HepG2 (cell line): Measurements from ENCODE around the gene CCSER1. TPM values are rescaled to one million over a fixed set of nuclear protein-coding genes. Genes with fewer than 3 reads are reported as not detected.
"Not testable (repeated sequence)": the region's sequence is repeated elsewhere in the genome, so short reads cannot be mapped to it uniquely, and the experiment has no call there.

ENCODE experiments used
- ATAC-seq: fragments of 200-7000 bp; cut with Tn5 transposase; 3 replicates; pipeline ENCODE4 v1.9.1; 2020; ENCODE audit warnings: mild to moderate bottlenecking, moderate library complexity
- BruUV-seq: library from RNA; stranded (reverse); fragments of 400-500 nt; replicated peaks from 2 replicates; lab custom pipeline; 2021; lab: Mats Ljungman, UMichigan
- CTCF ChIA-PET: fragments of 300-600 bp; formaldehyde crosslinking; extraction: SDS; loops from one replicate; lab custom pipeline; 2021; ENCODE audit warnings: low total read pairs, inconsistent platforms, low intra/inter-chr PET ratio; lab: Yijun Ruan, JAX
- POLR2A ChIA-PET: fragments of 350-600 bp; sonication (Branson Sonifier 250); formaldehyde crosslinking; loops from one replicate; lab custom pipeline; 2020; ENCODE audit warnings: antibody characterized with exemption, inconsistent platforms; lab: Yijun Ruan, JAX
- DNase-seq: peaks from one replicate; pipeline ENCODE4 v3.0.0-alpha.2; 2015; ENCODE audit warnings: low spot score
- FAIRE-seq: peaks from 3 replicates; lab custom pipeline; 2011; peaks lifted over from hg19 to GRCh38; lab: Jason Lieb, UNC
- H2AFZ ChIP-seq: one replicate; pipeline ENCODE4 v1.6.1; 2011; ENCODE audit warnings: low read length, inconsistent platforms
- H3K27ac ChIP-seq: fragments of 300-600 bp; 3 replicates; pipeline ENCODE4 v1.8.0; 2011; ENCODE audit warnings: mixed run types, mild to moderate bottlenecking, mixed read lengths, low read length, inconsistent platforms; ENCODE audit not compliant: insufficient read depth; ENCODE audit errors: extremely low read length
- H3K27me3 ChIP-seq, 2 experiments: fragments of 200-600 bp in 1 of 2; 2 replicates in 1 of 2; 3 replicates in 1 of 2; pipeline versions ENCODE4 v1.6.0 to v1.8.0; 2011; ENCODE audit warnings: low read length in 2 of 2, mild to moderate bottlenecking in 2 of 2, moderate library complexity in 2 of 2, inconsistent platforms in 1 of 2; ENCODE audit not compliant: insufficient read depth in 2 of 2, control insufficient read depth in 1 of 2
- H3K36me3 ChIP-seq, 2 experiments: fragments of 200-600 bp in 1 of 2; replicated peaks in 1 of 2; 2 replicates in 1 of 2; 3 replicates in 1 of 2; pipeline versions ENCODE4 v1.5.1 to v1.8.0; 2011; ENCODE audit warnings: low read length in 2 of 2, inconsistent platforms in 1 of 2; ENCODE audit not compliant: insufficient read depth in 2 of 2, control insufficient read depth in 1 of 2
- H3K4me1 ChIP-seq: 2 replicates; pipeline ENCODE4 v1.5.1; 2012; ENCODE audit warnings: low read length, inconsistent platforms; ENCODE audit not compliant: insufficient read depth
- H3K4me2 ChIP-seq: 2 replicates; pipeline ENCODE4 v1.6.0; 2011; ENCODE audit warnings: low read depth, low read length, inconsistent platforms
- H3K4me3 ChIP-seq, 3 experiments: fragments of 200-600 bp in 1 of 3; sonication (generic), shearing (Covaris generic) in 1 of 3; replicated peaks in 1 of 3; 2 replicates each; pipeline ENCODE4 v1.5.1; 2011 to 2016; ENCODE audit warnings: low read length in 3 of 3, inconsistent platforms in 2 of 3, low read depth in 2 of 3, mild to moderate bottlenecking in 2 of 3, control low read depth in 1 of 3, mixed read lengths in 1 of 3; ENCODE audit not compliant: insufficient read depth in 1 of 3
- H3K79me2 ChIP-seq: one replicate; pipeline ENCODE4 v1.6.1; 2011; ENCODE audit warnings: low read length, inconsistent platforms; ENCODE audit not compliant: insufficient read depth
- H3K9ac ChIP-seq: 2 replicates; pipeline ENCODE4 v1.6.0; 2011; ENCODE audit warnings: mild to moderate bottlenecking, low read depth, low read length, inconsistent platforms; ENCODE audit not compliant: insufficient read depth
- H3K9me3 ChIP-seq: 2 replicates; pipeline ENCODE4 v1.5.1; 2012; ENCODE audit warnings: mild to moderate bottlenecking, low read length
- H4K20me1 ChIP-seq: 2 replicates; pipeline ENCODE4 v1.6.0; 2011; ENCODE audit warnings: inconsistent platforms, mild to moderate bottlenecking, low read length, moderate library complexity; ENCODE audit not compliant: insufficient read depth
- CCDC6 ChIP-seq: sonication (generic); formaldehyde crosslinking; IDR thresholded peaks from 2 replicates; pipeline ENCODE4 v1.8.1; 2022; ENCODE audit warnings: mild to moderate bottlenecking, missing genetic modification reagents, moderate library complexity
- XRCC5 ChIP-seq: fragments of 200-400 bp; formaldehyde crosslinking; optimal IDR thresholded peaks from 2 replicates; pipeline ENCODE3; 2017; ENCODE audit warnings: mild to moderate bottlenecking, low read length
- WGBS: methylation state at CpG from one replicate; pipeline ENCODE4 v1.1.6; 2017; ENCODE audit warnings: low lambda C conversion rate; 5-methylcytosine and 5-hydroxymethylcytosine counted together
- in situ Hi-C: cut with HindIII; loops from 2 replicates; pipeline ENCODE4 v1.10.0; 2017; ENCODE audit warnings: low pct_unique_long_range_greater_than_20kb; ENCODE audit not compliant: extremely low pct_ligation_motif_present
- intact Hi-C: fragments of 100-400 bp; cut with micrococcal nuclease; formaldehyde crosslinking; loops from one replicate; pipeline ENCODE4 v1.10.0; 2022; ENCODE audit not compliant: unreplicated experiment
- polyA plus RNA-seq, 8 experiments: library from polyadenylated mRNA; depleted of rRNA in 3 of 8; stranded (reverse) in 7 of 8; unstranded in 1 of 8; fragments of >200 nt; fragmentation: Illumina TruSeq in 4 of 8; extraction: Trizol in 4 of 8; gene quantifications; 2 replicates each; pipeline versions ENCODE4 v1.2.1 to v1.2.3, GENCODE V29; 2011 to 2016; ENCODE audit warnings: low read depth in 4 of 8, missing spikeins in 1 of 8, mixed read lengths in 1 of 8; ENCODE audit not compliant: insufficient read depth in 1 of 8
- total RNA-seq, 5 experiments: library from RNA; depleted of rRNA; stranded (reverse); fragments of >200 nt; fragmentation: Illumina TruSeq; extraction: Trizol; gene quantifications; 2 replicates each; pipeline ENCODE4 v1.2.3, GENCODE V29; 2016; ENCODE audit warnings: low read depth in 1 of 5
- TF ChIP-seq, protein P1 (sequence below): sonication (generic); formaldehyde crosslinking; IDR thresholded peaks from 2 replicates; pipeline ENCODE4 v1.4.0; 2020; ENCODE audit warnings: mild to moderate bottlenecking, missing genetic modification reagents

CCSER1 gene
- total and polyA plus RNA-seq, 2 of the 13 experiments (the other 11 are each of a cell fraction or from before 2014, with no cell fraction given), result not detected

DNA sequence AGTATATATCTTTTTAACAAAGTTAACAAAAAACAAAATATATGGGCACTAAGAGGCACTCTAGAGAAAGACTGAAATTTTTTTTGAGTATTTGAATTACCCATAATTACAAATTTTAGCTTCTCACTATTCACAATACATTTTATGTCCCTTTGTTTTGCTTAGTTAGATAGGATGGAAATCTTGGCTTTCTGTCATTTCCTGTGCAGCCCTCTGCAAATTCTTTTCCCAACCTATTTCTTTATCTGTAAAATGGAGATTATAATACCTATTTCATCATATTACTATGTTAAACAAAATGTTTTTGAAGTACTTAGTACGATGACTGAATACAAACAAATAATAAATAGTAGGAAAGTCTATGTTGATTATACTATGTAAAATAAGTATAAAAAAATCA is 710.0 kb downstream of the CCSER1 start (continued):
- TF ChIP-seq, protein P1, sequence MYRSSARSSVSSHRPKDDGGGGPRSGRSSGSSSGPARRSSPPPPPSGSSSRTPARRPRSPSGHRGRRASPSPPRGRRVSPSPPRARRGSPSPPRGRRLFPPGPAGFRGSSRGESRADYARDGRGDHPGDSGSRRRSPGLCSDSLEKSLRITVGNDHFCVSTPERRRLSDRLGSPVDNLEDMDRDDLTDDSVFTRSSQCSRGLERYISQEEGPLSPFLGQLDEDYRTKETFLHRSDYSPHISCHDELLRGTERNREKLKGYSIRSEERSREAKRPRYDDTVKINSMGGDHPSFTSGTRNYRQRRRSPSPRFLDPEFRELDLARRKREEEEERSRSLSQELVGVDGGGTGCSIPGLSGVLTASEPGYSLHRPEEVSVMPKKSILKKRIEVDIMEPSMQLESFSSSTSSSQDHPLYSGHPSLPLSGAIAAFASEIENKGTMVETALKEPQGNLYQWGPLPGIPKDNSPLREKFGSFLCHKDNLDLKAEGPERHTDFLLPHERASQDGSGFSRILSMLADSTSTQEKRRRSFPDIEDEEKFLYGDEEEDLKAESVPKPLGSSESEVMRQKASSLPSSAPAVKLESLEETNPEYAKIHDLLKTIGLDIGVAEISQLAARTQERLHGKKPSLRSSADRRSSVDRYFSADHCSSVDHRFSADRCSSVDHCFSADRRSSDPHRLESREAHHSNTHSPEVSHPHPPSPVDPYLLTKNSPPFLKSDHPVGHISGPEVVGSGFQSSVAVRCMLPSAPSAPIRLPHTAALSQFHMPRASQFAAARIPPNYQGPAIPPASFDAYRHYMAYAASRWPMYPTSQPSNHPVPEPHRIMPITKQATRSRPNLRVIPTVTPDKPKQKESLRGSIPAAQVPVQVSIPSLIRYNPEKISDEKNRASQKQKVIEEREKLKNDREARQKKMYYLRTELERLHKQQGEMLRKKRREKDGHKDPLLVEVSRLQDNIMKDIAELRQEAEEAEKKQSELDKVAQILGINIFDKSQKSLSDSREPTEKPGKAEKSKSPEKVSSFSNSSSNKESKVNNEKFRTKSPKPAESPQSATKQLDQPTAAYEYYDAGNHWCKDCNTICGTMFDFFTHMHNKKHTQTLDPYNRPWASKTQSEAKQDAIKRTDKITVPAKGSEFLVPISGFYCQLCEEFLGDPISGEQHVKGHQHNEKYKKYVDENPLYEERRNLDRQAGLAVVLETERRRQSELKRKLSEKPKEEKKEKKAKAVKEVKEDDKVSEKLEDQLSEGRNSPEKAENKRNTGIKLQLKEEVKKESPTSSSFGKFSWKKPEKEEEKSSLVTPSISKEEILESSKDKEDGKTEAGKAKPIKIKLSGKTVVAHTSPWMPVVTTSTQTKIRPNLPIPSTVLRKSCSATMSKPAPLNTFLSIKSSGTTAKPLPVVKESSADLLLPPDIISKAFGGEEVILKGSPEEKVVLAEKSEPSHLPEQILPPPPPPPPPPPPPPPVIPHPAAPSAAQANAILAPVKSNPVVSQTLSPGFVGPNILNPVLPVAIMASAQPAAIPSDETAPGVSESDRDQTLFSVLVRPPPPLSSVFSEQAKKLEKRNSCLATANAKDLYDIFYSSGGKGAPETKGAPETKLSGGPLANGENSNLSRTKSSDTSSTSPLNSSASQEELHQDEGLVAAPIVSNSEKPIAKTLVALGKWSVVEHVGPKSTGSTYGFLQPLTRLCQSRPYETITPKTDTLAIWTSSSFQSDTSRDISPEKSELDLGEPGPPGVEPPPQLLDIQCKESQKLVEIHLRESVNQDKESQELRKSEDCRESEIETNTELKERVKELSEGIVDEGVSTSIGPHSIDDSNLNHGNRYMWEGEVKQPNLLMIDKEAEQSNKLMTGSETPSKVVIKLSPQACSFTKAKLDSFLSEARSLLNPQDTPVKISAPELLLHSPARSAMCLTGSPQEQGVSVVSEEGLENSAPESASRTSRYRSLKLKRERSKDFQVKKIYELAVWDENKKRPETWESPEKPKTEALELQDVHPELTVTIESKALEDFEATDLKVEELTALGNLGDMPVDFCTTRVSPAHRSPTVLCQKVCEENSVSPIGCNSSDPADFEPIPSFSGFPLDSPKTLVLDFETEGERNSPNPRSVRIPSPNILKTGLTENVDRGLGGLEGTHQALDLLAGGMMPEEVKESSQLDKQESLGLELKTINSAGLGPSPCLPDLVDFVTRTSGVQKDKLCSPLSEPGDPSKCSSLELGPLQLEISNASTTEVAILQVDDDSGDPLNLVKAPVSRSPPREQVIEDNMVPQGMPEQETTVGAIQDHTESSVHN (CRISPR knock-in tag), result no peak
- TF ChIP-seq XRCC5 (no peak), CCDC6 (CRISPR knock-in tag) (no peak)

- H3K4me2 ChIP-seq, CTCF ChIA-PET, ATAC-seq, FAIRE-seq, H3K9ac ChIP-seq, DNase-seq, POLR2A ChIA-PET, H2AFZ ChIP-seq, H3K9me3 ChIP-seq, intact Hi-C loops, H4K20me1 ChIP-seq, BruUV-seq, H3K79me2 ChIP-seq, H3K36me3 ChIP-seq, H3K27ac ChIP-seq, H3K4me3 ChIP-seq, H3K27me3 ChIP-seq, in situ Hi-C loops: not testable (repeated sequence)
- peaks cover 16% of the 10 kb centered on the region for H3K4me1 ChIP-seq
- 97% methylated on average over 17 of the region's 22 CpGs for WGBS
Observed at GRCh38 chr4:90838859-90839258, 711.7 kb downstream of the CCSER1 start.
